CD4-positive, CD25-positive, alpha-beta regulatory T cell (primary cell): ENCODE data around the gene EDEM1. TPM values are rescaled to one million over a fixed set of nuclear protein-coding genes. Genes with fewer than 3 reads are reported as not detected.

Experiments used
- ATAC-seq, 2 donors: fragments of 150-1000 bp; cut with Tn5 transposase; one replicate each; pipeline ENCODE4 v1.10.0; 2021; ENCODE audit warnings: low read depth in 2 of 2, moderate number of reproducible peaks in 2 of 2, moderate library complexity in 1 of 2
- DNase-seq, 3 donors: peaks; one replicate each; pipeline versions ENCODE4 v3.0.0 to v3.0.0-alpha.2; 2012 to 2022; ENCODE audit warnings: mixed read lengths in 1 of 3
- H3K27ac ChIP-seq: one replicate; pipeline ENCODE4 v1.7.0; 2013; ENCODE audit warnings: mild to moderate bottlenecking, low read length; ENCODE audit not compliant: insufficient read depth, poor library complexity, severe bottlenecking
- H3K27me3 ChIP-seq: one replicate; pipeline ENCODE4 v1.7.0; 2013; ENCODE audit warnings: low read length; ENCODE audit not compliant: control insufficient read depth, insufficient read depth
- H3K36me3 ChIP-seq: one replicate; pipeline ENCODE4 v1.7.0; 2013; ENCODE audit warnings: mild to moderate bottlenecking, low read length, moderate library complexity; ENCODE audit not compliant: control insufficient read depth, insufficient read depth
- H3K4me1 ChIP-seq: 2 replicates; pipeline ENCODE4 v1.7.0; 2013; ENCODE audit warnings: mild to moderate bottlenecking, low read length; ENCODE audit not compliant: insufficient read depth, control insufficient read depth, poor library complexity, severe bottlenecking
- H3K4me3 ChIP-seq: one replicate; pipeline ENCODE4 v1.7.0; 2013; ENCODE audit warnings: low read depth, mild to moderate bottlenecking, low read length, moderate library complexity
- H3K9me3 ChIP-seq, 2 experiments: 1 replicate in 1 of 2; 2 replicates in 1 of 2; pipeline ENCODE4 v1.7.0; 2013; ENCODE audit warnings: low read length in 2 of 2, mild to moderate bottlenecking in 1 of 2, moderate library complexity in 1 of 2; ENCODE audit not compliant: control insufficient read depth in 2 of 2
- H3K27ac Mint-ChIP-seq, 3 donors: one replicate each; pipeline ENCODE4 v1.8.0; 2020 to 2022; ENCODE audit warnings: mild to moderate bottlenecking in 3 of 3, mixed read lengths in 3 of 3, moderate library complexity in 2 of 3
- H3K27me3 Mint-ChIP-seq: one replicate; pipeline ENCODE4 v1.8.0; 2022; ENCODE audit warnings: mild to moderate bottlenecking, mixed read lengths
- H3K36me3 Mint-ChIP-seq: one replicate; pipeline ENCODE4 v1.8.0; 2020; ENCODE audit warnings: mixed read lengths
- H3K4me1 Mint-ChIP-seq, 4 donors: one replicate each; pipeline ENCODE4 v1.8.0; 2020 to 2022; ENCODE audit warnings: mixed read lengths in 4 of 4, mild to moderate bottlenecking in 1 of 4
- H3K4me3 Mint-ChIP-seq, 4 donors: one replicate each; pipeline ENCODE4 v1.8.0; 2020 to 2022; ENCODE audit warnings: mild to moderate bottlenecking in 4 of 4, mixed read lengths in 4 of 4, moderate library complexity in 3 of 4
- H3K9me3 Mint-ChIP-seq, 7 donors: one replicate each; pipeline ENCODE4 v1.8.0; 2020 to 2022; ENCODE audit warnings: mixed read lengths in 7 of 7, mild to moderate bottlenecking in 3 of 7, moderate library complexity in 2 of 7
- polyA plus RNA-seq, 4 donors: library from polyadenylated mRNA; unstranded; fragments of 300-500 nt; fragmentation: Illumina TruSeq; gene quantifications; one replicate each; pipeline ENCODE4 v1.2.3, GENCODE V29; 2021
- total RNA-seq: library from RNA; stranded (reverse); gene quantifications from one replicate; pipeline ENCODE4 v1.2.3, GENCODE V29; 2022

The EDEM1 gene
- total and polyA plus RNA-seq, 5 donors from 2014 or later, result 51.1 to 99.3 (median 55.2) TPM

- H3K4me1 Mint-ChIP-seq, result peaks cover 19 to 38% (median 28%) of the 10 kb centered on the region in 4 donors
- H3K36me3 ChIP-seq, result no peaks in the 10 kb centered on the region
- H3K4me3 ChIP-seq, result peak overlapping the region; percentile 93
- peaks cover 5% of the 10 kb centered on the region for H3K36me3 Mint-ChIP-seq
- H3K4me3 Mint-ChIP-seq, result peak overlapping the region; percentile 89 to 95 (median 93)
- H3K27ac ChIP-seq, result peak overlapping the region; percentile 94
- peak overlapping the region; percentile 85 to 93 (median 92) for H3K27ac Mint-ChIP-seq
- H3K9me3 Mint-ChIP-seq, result peaks cover 0 to 1% (median 0%) of the 10 kb centered on the region in 7 donors
- H3K27me3 Mint-ChIP-seq, result peaks cover 6% of the 10 kb centered on the region
- H3K4me1 ChIP-seq, result peaks cover 32% of the 10 kb centered on the region
- ATAC-seq (no peak), DNase-seq (no peak)
- no peaks in the 10 kb centered on the region for H3K27me3 ChIP-seq
- H3K9me3 ChIP-seq, result no peaks in the 10 kb centered on the region
Measured at GRCh38 chr3:5186858-5187155, 700 bp upstream of the EDEM1 start.

GRCh38 chr3:5187920-5188418, 462 bp downstream of the EDEM1 start:
- peak overlapping the region; percentile 100 for H3K4me3 ChIP-seq
- DNase-seq (peak; percentile 32 to 68 (median 58)), ATAC-seq (peak; percentile 17 to 27)
- Mint-ChIP-seq H3K4me3 (peak overlapping the region; percentile 97 to 100 (median 98)), H3K27me3 (peaks cover 6% of the 10 kb centered on the region), H3K4me1 (peaks cover 23 to 42% (median 33%) of the 10 kb centered on the region in 4 donors), H3K27ac (peak overlapping the region; percentile 93 to 100 (median 98)), H3K36me3 (peaks cover 7% of the 10 kb centered on the region), H3K9me3 (peaks cover 0 to 1% (median 0%) of the 10 kb centered on the region in 7 donors)
- H3K27me3 ChIP-seq, result no peaks in the 10 kb centered on the region
- H3K27ac ChIP-seq, result peak overlapping the region; percentile 94
- no peaks in the 10 kb centered on the region for H3K9me3 ChIP-seq
- H3K4me1 ChIP-seq, result peaks cover 37% of the 10 kb centered on the region
- H3K36me3 ChIP-seq, result no peaks in the 10 kb centered on the region

- ATAC-seq, result peak; percentile 24
- peak overlapping the region; percentile 97 to 100 (median 98) for H3K4me3 Mint-ChIP-seq
- H3K4me1 Mint-ChIP-seq, result peaks cover 24 to 48% (median 36%) of the 10 kb centered on the region in 4 donors
- H3K9me3 ChIP-seq, result no peaks in the 10 kb centered on the region
- peaks cover 2% of the 10 kb centered on the region for H3K36me3 ChIP-seq
- H3K4me3 ChIP-seq, result peak overlapping the region; percentile 100
- peaks cover 8% of the 10 kb centered on the region for H3K36me3 Mint-ChIP-seq
- H3K27me3 Mint-ChIP-seq, result peaks cover 6% of the 10 kb centered on the region
- H3K4me1 ChIP-seq, result peaks cover 43% of the 10 kb centered on the region
- H3K27ac Mint-ChIP-seq, result peak overlapping the region; percentile 93 to 100 (median 98)
- peak overlapping the region; percentile 94 for H3K27ac ChIP-seq
- peak; percentile 36 to 79 (median 69) for DNase-seq
- peaks cover 0 to 2% (median 0%) of the 10 kb centered on the region in 7 donors for H3K9me3 Mint-ChIP-seq
- no peaks in the 10 kb centered on the region for H3K27me3 ChIP-seq
Measured at GRCh38 chr3:5188419-5189221, 1.1 kb downstream of the EDEM1 start.

- H3K9me3 ChIP-seq, result no peaks in the 10 kb centered on the region
- Mint-ChIP-seq H3K27ac (peak overlapping the region; percentile 96 to 100 (median 98)), H3K4me1 (peaks cover 36 to 60% (median 48%) of the 10 kb centered on the region in 4 donors), H3K9me3 (peaks cover 0 to 2% (median 0%) of the 10 kb centered on the region in 7 donors), H3K36me3 (peaks cover 8% of the 10 kb centered on the region), H3K4me3 (peak overlapping the region; percentile 97 to 100 (median 98)), H3K27me3 (peaks cover 6% of the 10 kb centered on the region)
- no peak for ATAC-seq
- peaks cover 59% of the 10 kb centered on the region for H3K4me1 ChIP-seq
- H3K4me3 ChIP-seq, result peak overlapping the region; percentile 100
- DNase-seq, result peak in 1 of 3 donors; percentile 41
- H3K27me3 ChIP-seq, result no peaks in the 10 kb centered on the region
- H3K27ac ChIP-seq, result peak overlapping the region; percentile 94
- peaks cover 9% of the 10 kb centered on the region for H3K36me3 ChIP-seq
Measured at GRCh38 chr3:5190147-5190791, 2.8 kb downstream of the EDEM1 start.

- Histone ChIP-seq H3K4me1 (peaks cover 74% of the 10 kb centered on the region), H3K9me3 (no peaks in the 10 kb centered on the region), H3K4me3 (peak overlapping the region; percentile 100), H3K36me3 (peaks cover 9% of the 10 kb centered on the region), H3K27ac (peak overlapping the region; percentile 94), H3K27me3 (no peaks in the 10 kb centered on the region)
- Mint-ChIP-seq H3K9me3 (peaks cover 0 to 2% (median 0%) of the 10 kb centered on the region in 7 donors), H3K27me3 (peaks cover 6% of the 10 kb centered on the region), H3K27ac (peak overlapping the region; percentile 71 to 97 (median 74)), H3K4me1 (peaks cover 39 to 71% (median 55%) of the 10 kb centered on the region in 4 donors), H3K36me3 (peaks cover 13% of the 10 kb centered on the region), H3K4me3 (peak overlapping the region; percentile 71 to 79 (median 78))
- DNase-seq (no peak), ATAC-seq (no peak)
Measured at GRCh38 chr3:5191555-5192304, 4.2 kb downstream of the EDEM1 start.

DNA sequence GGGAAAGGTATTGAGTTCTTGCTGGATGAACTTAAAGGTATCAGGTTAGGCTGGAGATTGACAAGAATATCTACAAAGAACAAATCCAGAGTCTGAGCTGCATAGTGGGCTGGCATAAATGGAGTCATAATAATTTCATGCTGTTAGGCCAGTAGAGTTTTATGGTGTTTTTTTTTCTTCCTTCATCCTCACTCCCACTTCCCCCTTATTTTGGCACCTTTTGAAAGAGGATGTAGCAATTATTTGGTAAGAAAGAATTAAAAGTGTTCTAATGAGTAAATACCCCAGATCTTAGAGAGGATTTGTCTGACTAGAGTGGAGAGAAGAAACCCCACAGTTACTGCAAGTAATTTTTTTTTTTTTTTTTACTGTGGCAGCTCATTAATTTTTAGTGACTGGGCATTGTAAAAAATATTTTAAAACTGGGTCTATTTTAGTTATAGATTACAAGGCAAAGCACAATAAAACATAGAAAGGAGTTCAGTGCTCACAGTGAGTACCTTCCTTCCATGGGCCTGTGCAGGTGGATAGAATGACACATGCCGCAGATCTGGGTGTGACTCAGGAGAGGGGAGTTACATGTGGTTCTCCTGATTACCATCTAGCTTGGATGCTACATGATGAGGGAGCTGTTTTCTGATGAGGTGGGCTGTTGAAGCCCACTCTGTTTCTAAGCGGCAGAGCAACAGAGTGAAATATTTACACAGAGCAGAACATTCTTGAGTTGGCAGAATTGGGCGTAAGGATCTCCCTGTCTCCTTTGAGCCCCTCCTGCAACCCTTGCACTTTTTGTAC, 5.3 kb downstream of the EDEM1 start:
- peak overlapping the region; percentile 100 for H3K4me3 ChIP-seq
- H3K4me3 Mint-ChIP-seq, result peak overlapping the region; percentile 71 to 79 (median 78)
- H3K9me3 ChIP-seq, result no peaks in the 10 kb centered on the region
- H3K27me3 ChIP-seq, result no peaks in the 10 kb centered on the region
- peaks cover 9% of the 10 kb centered on the region for H3K36me3 ChIP-seq
- H3K4me1 ChIP-seq, result peaks cover 84% of the 10 kb centered on the region
- peaks cover 22% of the 10 kb centered on the region for H3K36me3 Mint-ChIP-seq
- H3K27me3 Mint-ChIP-seq, result peaks cover 6% of the 10 kb centered on the region
- ATAC-seq, result no peak
- H3K9me3 Mint-ChIP-seq, result peaks cover 0 to 3% (median 0%) of the 10 kb centered on the region in 7 donors
- DNase-seq, result peak in 1 of 3 donors; percentile 16
- peak overlapping the region; percentile 94 for H3K27ac ChIP-seq
- H3K4me1 Mint-ChIP-seq, result peaks cover 47 to 77% (median 62%) of the 10 kb centered on the region in 4 donors
- H3K27ac Mint-ChIP-seq, result peak overlapping the region; percentile 71 to 97 (median 74)
